ENCODE data around the gene KIF4A. TPM values are rescaled to one million over a fixed set of nuclear protein-coding genes. Genes with fewer than 3 reads are reported as not detected.
"Not testable (repeated sequence)": the region's sequence is repeated elsewhere in the genome, so short reads cannot be mapped to it uniquely, and the experiment has no call there.

KIF4A gene
- total RNA-seq, 1 donor from 2014 or later, result 2.2 TPM

DNA sequence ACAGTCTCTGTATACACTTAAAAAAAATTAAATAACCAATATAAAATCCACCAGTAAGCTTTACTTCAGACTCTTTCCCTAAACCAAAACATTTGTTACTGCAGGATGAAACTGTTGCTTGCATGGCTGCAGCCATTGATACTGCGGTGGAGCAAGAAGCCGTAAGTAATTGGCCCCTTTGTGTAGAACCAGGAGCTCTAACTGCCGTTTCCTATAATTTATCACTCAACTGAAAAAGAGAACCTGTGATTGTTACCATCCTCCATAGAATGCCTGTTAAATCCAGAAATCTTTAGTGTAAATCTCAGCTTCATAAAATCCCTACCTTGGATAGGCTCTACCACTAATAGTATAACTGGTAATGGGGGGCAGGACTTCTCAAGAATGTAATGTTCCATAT lies 62.6 kb downstream of the KIF4A start:
- Histone ChIP-seq H3K36me3 (no peaks in the 10 kb centered on the region), H3K9me3 (no peaks in the 10 kb centered on the region), H3K4me1 (no peaks in the 10 kb centered on the region), H3K4me3 (no peak overlapping the region), H3K27me3 (no peaks in the 10 kb centered on the region), H3K27ac (no peak overlapping the region)
- no peak for DNase-seq (ENCODE audit: extremely low spot score in 2 of 2)
- intact Hi-C loops (cut with DNase I), result no loop called here
- TF ChIP-seq POLR2A (IDR thresholded peaks at IDR 0.05) (no peak), CTCF (IDR thresholded peaks at IDR 0.05) (no peak), POLR2AphosphoS5 (IDR thresholded peaks at IDR 0.05; ENCODE audit: insufficient read depth in 1 of 2, low read depth in 1 of 2) (no peak)

- Histone ChIP-seq H3K4me3 (no peak overlapping the region), H3K4me1 (no peaks in the 10 kb centered on the region), H3K27me3 (no peaks in the 10 kb centered on the region), H3K9me3 (no peaks in the 10 kb centered on the region), H3K27ac (no peak overlapping the region), H3K36me3 (no peaks in the 10 kb centered on the region)
- DNase-seq (ENCODE audit: extremely low spot score in 2 of 2), result no peak
- TF ChIP-seq POLR2A (IDR thresholded peaks at IDR 0.05) (no peak), CTCF (IDR thresholded peaks at IDR 0.05) (no peak)
- intact Hi-C loops (cut with DNase I), result no loop called here
These were observed 63.6 kb downstream of the KIF4A start for GRCh38 chrX:70353514-70353913.

GRCh38 chrX:70354716-70355115 lies 64.8 kb downstream of the KIF4A start:
- no peak for TF ChIP-seq CTCF (IDR thresholded peaks at IDR 0.05)
- no peak for TF ChIP-seq POLR2AphosphoS5 (IDR thresholded peaks at IDR 0.05; ENCODE audit: insufficient read depth in 1 of 2, low read depth in 1 of 2)
- TF ChIP-seq POLR2A (IDR thresholded peaks at IDR 0.05), result no peak

GRCh38 chrX:70359458-70359857 lies 69.6 kb downstream of the KIF4A start:
- Histone ChIP-seq H3K4me3 (no peak overlapping the region), H3K27ac (no peak overlapping the region), H3K27me3 (no peaks in the 10 kb centered on the region), H3K9me3 (no peaks in the 10 kb centered on the region), H3K4me1 (no peaks in the 10 kb centered on the region), H3K36me3 (no peaks in the 10 kb centered on the region)
- DNase-seq (ENCODE audit: extremely low spot score in 2 of 2), result no peak
- no peak for TF ChIP-seq CTCF (IDR thresholded peaks at IDR 0.05)
- no peak for TF ChIP-seq POLR2A (IDR thresholded peaks at IDR 0.05)
- TF ChIP-seq POLR2AphosphoS5 (IDR thresholded peaks at IDR 0.05; ENCODE audit: insufficient read depth in 1 of 2, low read depth in 1 of 2), result no peak
- intact Hi-C loops (cut with DNase I), result no loop called here

More at GRCh38 chrX:70354716-70355115, 64.8 kb downstream of the KIF4A start:
- Histone ChIP-seq H3K4me3 (no peak overlapping the region), H3K9me3 (no peaks in the 10 kb centered on the region), H3K27ac (no peak overlapping the region), H3K36me3 (no peaks in the 10 kb centered on the region), H3K27me3 (no peaks in the 10 kb centered on the region), H3K4me1 (no peaks in the 10 kb centered on the region)
- intact Hi-C loops (cut with DNase I), result no loop called here
- DNase-seq (ENCODE audit: extremely low spot score in 2 of 2), result no peak

DNA sequence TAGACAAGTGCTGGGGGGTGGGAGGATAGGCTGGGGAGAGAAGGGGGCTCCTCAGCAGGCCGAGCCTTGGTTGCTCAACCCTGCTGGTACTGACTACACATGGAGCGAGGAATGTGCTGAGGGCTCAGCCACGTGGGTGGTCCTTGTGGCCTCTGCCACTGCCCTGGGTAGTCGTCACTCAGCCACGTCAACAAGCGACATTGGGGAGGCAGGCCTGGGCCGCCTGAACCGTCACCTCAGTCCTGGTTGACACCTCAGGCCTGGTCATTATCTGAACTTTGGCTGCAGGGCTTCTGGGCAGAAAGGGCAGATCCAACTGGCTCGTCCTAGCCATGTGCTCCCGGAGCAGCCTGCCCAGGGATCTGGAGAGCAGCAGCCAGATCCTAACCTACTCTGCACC lies 70.5 kb downstream of the KIF4A start:
- intact Hi-C loops (cut with DNase I), result no loop called here
- no peak for DNase-seq (ENCODE audit: extremely low spot score in 2 of 2)
- TF ChIP-seq POLR2AphosphoS5 (IDR thresholded peaks at IDR 0.05; ENCODE audit: insufficient read depth in 1 of 2, low read depth in 1 of 2), result no peak
- TF ChIP-seq POLR2A (IDR thresholded peaks at IDR 0.05), result no peak
- no peak for TF ChIP-seq CTCF (IDR thresholded peaks at IDR 0.05)

GRCh38 chrX:70368731-70369130 lies 78.8 kb downstream of the KIF4A start:
- DNase-seq (ENCODE audit: extremely low spot score in 2 of 2); H3K4me3 ChIP-seq; H3K27ac ChIP-seq; H3K4me1 ChIP-seq; H3K27me3 ChIP-seq; H3K36me3 ChIP-seq; intact Hi-C loops (cut with DNase I); H3K9me3 ChIP-seq: not testable (repeated sequence)

More for the DNA sequence above, 70.5 kb downstream of the KIF4A start:
- Histone ChIP-seq H3K9me3 (no peaks in the 10 kb centered on the region), H3K27me3 (no peaks in the 10 kb centered on the region), H3K36me3 (no peaks in the 10 kb centered on the region), H3K4me3 (no peak overlapping the region), H3K4me1 (no peaks in the 10 kb centered on the region), H3K27ac (no peak overlapping the region)

Data from vagina (tissue), 2 donors.